GM12872 (cell line): ENCODE data around the gene ZNF506.

ENCODE experiments used
- CTCF ChIP-seq: IDR thresholded peaks from 3 replicates; pipeline ENCODE4 v1.5.1; 2011; ENCODE audit warnings: low read depth, mild to moderate bottlenecking, low read length, moderate library complexity; ENCODE audit not compliant: insufficient read depth

The ZNF506 gene

DNA sequence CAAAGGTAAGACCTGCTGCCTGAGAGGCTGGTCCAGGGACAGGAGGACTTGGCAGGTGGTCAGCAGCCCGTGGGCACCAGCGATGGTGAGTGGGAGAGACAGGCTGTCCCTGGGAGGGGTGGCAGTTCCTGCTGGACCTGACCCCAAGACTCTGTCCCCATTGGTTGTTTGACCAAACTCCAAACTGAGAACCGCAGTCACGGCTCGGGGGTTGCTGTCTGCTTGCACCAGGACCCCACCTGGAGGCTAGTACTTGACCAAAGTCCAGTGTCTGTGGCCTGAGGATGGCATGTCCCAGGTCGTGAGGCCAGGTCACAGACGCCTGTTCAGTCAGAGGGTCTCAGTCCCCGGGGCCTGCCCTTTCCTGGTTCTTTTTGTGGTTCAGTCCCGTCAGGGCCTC lies 78.8 kb downstream of the ZNF506 start:
- no peak for TF ChIP-seq CTCF
